Placental pericyte (primary cell): ENCODE results near the gene SLC5A5. TPM values are rescaled to one million over a fixed set of nuclear protein-coding genes. Genes with fewer than 3 reads are reported as not detected.

Experiments
- small RNA-seq: library from RNA; depleted of rRNA; stranded (forward); fragments of <200 nt; gene quantifications from one replicate; pipeline ENCODE3, GENCODE V24; 2012; ENCODE audit warnings: low replicate concordance
- total RNA-seq: library from RNA; depleted of rRNA; stranded (reverse); fragments of >200 nt; gene quantifications from 2 replicates; pipeline ENCODE4 v1.2.3, GENCODE V29; 2012

The SLC5A5 gene
- not detected in 2 replicates for total RNA-seq

GRCh38 chr19:17871878-17872250 is at the start of gene SLC5A5:
TSS of gene SLC5A5 (plus strand) at chr19:17871945. CDS start at chr19:17872320, 375 bp downstream.

DNA sequence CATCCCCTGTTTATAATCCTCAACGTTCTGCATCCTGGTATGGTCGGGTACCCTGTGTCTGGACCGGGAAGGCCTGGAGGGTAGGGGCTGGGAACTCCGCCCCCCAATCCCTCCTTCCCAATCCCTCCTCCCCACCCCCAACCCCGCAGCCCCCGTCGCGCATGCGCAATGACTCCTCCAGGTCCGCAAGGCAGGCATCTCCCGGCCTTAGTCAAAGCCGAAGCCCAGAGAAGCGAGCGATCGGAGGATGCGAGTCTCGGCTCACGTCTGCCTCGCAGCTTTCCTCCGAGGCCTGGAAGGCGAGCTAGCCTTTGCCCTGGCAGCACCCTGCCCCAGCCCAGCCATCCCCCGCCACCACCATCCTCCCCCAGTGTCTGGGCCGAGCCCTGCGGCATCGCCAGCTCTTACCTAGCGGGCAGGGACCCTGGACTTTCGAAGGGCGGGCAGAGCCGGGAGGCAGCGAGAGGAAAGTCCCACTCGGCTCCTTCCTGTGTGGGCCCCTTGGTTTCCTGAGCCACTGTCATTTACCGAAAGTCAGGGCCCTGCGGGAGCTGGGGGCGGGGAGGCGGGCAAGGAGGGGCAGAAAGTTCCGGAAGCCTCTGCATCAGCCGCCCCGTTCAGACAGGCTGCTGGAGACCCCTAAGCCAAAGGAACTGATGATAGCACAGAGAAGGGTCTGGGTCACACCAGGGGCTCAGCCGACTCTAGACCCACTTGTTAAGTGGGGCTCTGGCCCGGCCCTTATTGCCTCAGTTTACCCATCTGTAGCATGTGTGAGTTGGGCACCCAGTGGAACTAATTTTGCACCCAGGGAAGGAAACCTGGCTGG is 24.0 kb upstream of the SLC5A5 start, which contains the start of gene JAK3:
TSS of gene JAK3 (minus strand) at position 445 of the 829 bp plus-strand sequence. CDS start 3,565 bp downstream, outside the sequence.

DNA sequence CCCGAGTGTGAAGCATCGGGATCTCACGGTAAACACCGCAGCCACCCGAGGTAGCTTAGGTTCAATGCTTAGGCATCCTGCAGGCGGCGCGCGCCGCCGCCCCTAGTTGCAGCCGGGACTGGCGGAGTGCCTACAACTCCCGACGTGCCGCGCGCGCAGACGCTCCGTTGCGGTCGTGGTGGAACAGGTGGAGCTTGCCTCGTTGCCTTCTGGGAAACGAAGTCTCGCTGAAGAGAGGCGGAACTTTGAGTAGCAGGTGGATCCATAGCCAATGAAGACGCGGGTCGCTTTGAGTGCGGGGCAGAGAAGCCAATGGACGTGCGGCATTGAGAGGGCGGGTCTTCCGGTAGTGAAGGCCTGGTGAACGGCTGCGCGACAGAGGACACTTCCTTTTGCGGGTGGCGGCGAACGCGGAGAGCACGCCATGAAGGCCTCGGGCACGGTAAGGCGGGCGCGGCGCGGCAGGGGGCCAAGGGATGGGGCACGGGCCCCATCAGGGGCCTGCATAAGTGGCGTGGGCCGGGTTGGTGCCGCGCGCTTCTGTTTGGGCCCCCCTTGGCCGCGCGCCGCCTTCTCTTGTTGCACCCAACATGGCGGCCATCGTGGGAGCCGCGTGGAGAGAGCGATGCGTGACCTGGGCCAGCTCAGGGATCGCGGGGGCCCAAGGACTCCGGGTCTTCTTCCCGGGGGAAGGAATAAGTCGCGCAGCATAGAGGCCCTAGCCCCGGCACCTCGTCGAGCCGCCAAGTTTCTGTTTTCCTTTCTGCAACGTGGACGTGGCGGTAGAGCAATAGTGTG is 12.0 kb upstream of the SLC5A5 start, which contains the start of gene RPL18A:
TSS of gene RPL18A (plus strand) at position 378 of the 798 bp plus-strand sequence. CDS start at position 425, 47 bp downstream.

DNA sequence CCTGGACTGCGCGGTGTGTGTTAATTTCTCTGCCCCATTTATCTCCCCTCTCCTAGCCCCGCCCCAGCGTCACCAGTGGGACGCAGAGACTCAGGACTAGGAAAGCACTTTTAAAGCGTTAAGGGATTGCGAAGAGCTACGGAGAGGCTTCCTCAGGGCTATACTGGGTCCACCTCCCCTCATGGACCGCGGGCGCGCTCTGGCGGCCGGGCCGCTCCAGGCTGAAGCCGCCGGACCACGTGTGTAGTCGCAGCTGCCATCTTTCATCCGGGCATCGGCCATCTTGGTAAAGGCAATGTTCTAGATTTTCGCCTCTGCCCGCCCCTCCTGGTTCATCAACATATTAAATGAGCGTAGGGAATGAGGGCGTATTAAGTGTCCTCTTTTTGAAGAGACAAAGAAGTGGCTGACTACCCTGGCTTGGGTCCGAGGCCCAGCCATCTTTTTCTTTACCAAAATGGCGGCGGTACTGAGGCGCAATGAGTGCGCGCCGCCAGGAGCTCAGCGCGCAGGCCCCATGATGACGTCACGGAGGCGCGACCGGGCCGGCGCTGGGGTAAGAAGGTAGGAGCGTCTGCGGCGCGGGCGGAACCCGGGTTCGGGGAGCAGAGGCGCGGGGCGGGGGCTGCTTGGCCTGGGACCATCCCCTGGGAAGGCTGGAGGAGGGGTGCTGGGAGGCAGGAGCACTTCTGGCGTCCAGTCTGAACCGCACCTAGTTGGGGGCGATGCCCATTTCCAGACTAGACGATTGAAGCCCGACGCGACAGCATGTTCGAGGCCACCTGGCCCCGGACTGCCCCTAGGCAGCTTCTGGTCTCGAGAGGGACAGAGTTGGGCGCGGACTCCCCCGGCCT is 61.0 kb downstream of the SLC5A5 start, which contains the start of gene CCDC124:
TSS of gene CCDC124 (plus strand) at position 531 of the 854 bp plus-strand sequence. CDS start 3,406 bp downstream, outside the sequence.

Small RNA genes lying within 50 kb of the gene (small RNA-seq; reads per million reads assigned to genes)
- not detected for gene SNORA68

Other genes starting within 250 kb of the SLC5A5 start
- 0.44 and 1.3 TPM in 2 replicates for gene UNC13A, start 183.6 kb upstream of the SLC5A5 start, total RNA-seq
- gene MAP1S, start 152.5 kb upstream of the SLC5A5 start, total RNA-seq, result 26.7 and 26.8 TPM in 2 replicates
- gene FCHO1, start 120.5 kb upstream of the SLC5A5 start, total RNA-seq, result 0.72 and 1.3 TPM in 2 replicates
- gene B3GNT3, start 76.8 kb upstream of the SLC5A5 start, total RNA-seq, result not detected in 2 replicates
- not detected in 2 replicates for gene INSL3, start 50.4 kb upstream of the SLC5A5 start, total RNA-seq
- gene JAK3, start 24.0 kb upstream of the SLC5A5 start, total RNA-seq, result 3.9 and 4.8 TPM in 2 replicates
- gene RPL18A, start 12.0 kb upstream of the SLC5A5 start, total RNA-seq, result 1,284 and 1,800 TPM in 2 replicates
- 27.5 and 35.2 TPM in 2 replicates for gene CCDC124, start 61.1 kb downstream of the SLC5A5 start, total RNA-seq
- gene KCNN1, start 95.2 kb downstream of the SLC5A5 start, total RNA-seq, result not detected in 2 replicates
- gene ARRDC2, start 136.2 kb downstream of the SLC5A5 start, total RNA-seq, result 4.6 and 8.9 TPM in 2 replicates
- 0.43 and 0.88 TPM in 2 replicates for gene IL12RB1, start 215.0 kb downstream of the SLC5A5 start, total RNA-seq
- gene MAST3, start 225.8 kb downstream of the SLC5A5 start, total RNA-seq, result 3.0 and 3.1 TPM in 2 replicates